ENCODE data around the gene GCNT4. TPM values are rescaled to one million over a fixed set of nuclear protein-coding genes. Genes with fewer than 3 reads are reported as not detected.

The GCNT4 gene
- total RNA-seq, 2 donors from 2014 or later, result 0.20 to 0.41 TPM

GRCh38 chr5:75010838-75011237 lies 41.5 kb downstream of the GCNT4 start:
- no peaks in the 10 kb centered on the region for H3K36me3 ChIP-seq
- no peak overlapping the region for H3K27ac ChIP-seq
- DNase-seq (ENCODE audit: low spot score), result no peak
- TF ChIP-seq CTCF (IDR thresholded peaks at IDR 0.05), result no peak
- no peaks in the 10 kb centered on the region for H3K4me1 ChIP-seq
- H3K9me3 ChIP-seq, result peaks cover 0 to 10% of the 10 kb centered on the region in 2 donors
- H3K27me3 ChIP-seq, result no peaks in the 10 kb centered on the region
- no peak overlapping the region for H3K4me3 ChIP-seq

- TF ChIP-seq CTCF (IDR thresholded peaks at IDR 0.05), result no peak
- DNase-seq (ENCODE audit: low spot score), result no peak
- H3K36me3 ChIP-seq, result no peaks in the 10 kb centered on the region
- H3K4me3 ChIP-seq, result no peak overlapping the region
- H3K9me3 ChIP-seq, result peaks cover 0 to 17% of the 10 kb centered on the region in 2 donors
- H3K27me3 ChIP-seq, result no peaks in the 10 kb centered on the region
- H3K4me1 ChIP-seq, result no peaks in the 10 kb centered on the region
- H3K27ac ChIP-seq, result no peak overlapping the region
Measured at GRCh38 chr5:75009556-75010345, 42.6 kb downstream of the GCNT4 start.

- no peak for TF ChIP-seq CTCF (IDR thresholded peaks at IDR 0.05)
- Histone ChIP-seq H3K36me3 (no peaks in the 10 kb centered on the region), H3K27ac (no peak overlapping the region), H3K4me1 (no peaks in the 10 kb centered on the region), H3K9me3 (peaks cover 0 to 12% of the 10 kb centered on the region in 2 donors), H3K4me3 (no peak overlapping the region), H3K27me3 (no peaks in the 10 kb centered on the region)
- no peak for DNase-seq (ENCODE audit: low spot score)
Measured at GRCh38 chr5:75006865-75007822, 45.2 kb downstream of the GCNT4 start.

- DNase-seq (ENCODE audit: low spot score), result no peak
- Histone ChIP-seq H3K27me3 (no peaks in the 10 kb centered on the region), H3K4me3 (no peak overlapping the region), H3K36me3 (no peaks in the 10 kb centered on the region), H3K27ac (no peak overlapping the region), H3K9me3 (peaks cover 0 to 12% of the 10 kb centered on the region in 2 donors), H3K4me1 (no peaks in the 10 kb centered on the region)
- no peak for TF ChIP-seq CTCF (IDR thresholded peaks at IDR 0.05)
Measured at GRCh38 chr5:75005561-75005960, 46.8 kb downstream of the GCNT4 start.

Other genes with a start within 250 kb of the GCNT4 start
- 1 to 10 TPM; 4.2 to 5.0 TPM for gene FAM169A, start 186.2 kb downstream of the GCNT4 start, total RNA-seq
- gene ANKRD31, start 184.3 kb upstream of the GCNT4 start, total RNA-seq, result under 1 TPM; 0.07 to 0.08 TPM

Data from right atrium auricular region (tissue), 2 donors.